Activated T-helper 9 cell treated with anti-CD3 and anti-CD28 coated beads, Interleukin-2, amount 50 U/mL, for 16 hours (primary cell): ENCODE data around the gene KLHL20.
A peak's percentile ranks its signal among the peaks of the same experiment; 100 is the strongest.
"Not testable (repeated sequence)": the region's sequence is repeated elsewhere in the genome, so short reads cannot be mapped to it uniquely, and the experiment has no call there.

Experiments
- DNase-seq: peaks from one replicate; pipeline ENCODE4 v3.0.0-alpha.2; 2020; ENCODE audit warnings: low read depth

KLHL20 gene

GRCh38 chr1:173757666-173758065 is 42.9 kb downstream of the KLHL20 start:
- no peak for DNase-seq

GRCh38 chr1:173758110-173758509 is 43.3 kb downstream of the KLHL20 start:
- no peak for DNase-seq

- DNase-seq: no peak
Observed at GRCh38 chr1:173758980-173759379, 44.2 kb downstream of the KLHL20 start.

GRCh38 chr1:173764331-173764730 is 49.5 kb downstream of the KLHL20 start:
- DNase-seq: not testable (repeated sequence)

- no peak for DNase-seq
Observed at GRCh38 chr1:173768206-173768605, 53.4 kb downstream of the KLHL20 start.

GRCh38 chr1:173768827-173769226 is 54.0 kb downstream of the KLHL20 start:
- DNase-seq: no peak

- not testable (repeated sequence) for DNase-seq
Observed at GRCh38 chr1:173770330-173770729, 55.5 kb downstream of the KLHL20 start.

- DNase-seq: no peak
Observed at GRCh38 chr1:173771560-173771959, 56.8 kb downstream of the KLHL20 start.

GRCh38 chr1:173775578-173776226 is 60.9 kb downstream of the KLHL20 start:
- DNase-seq: no peak

- no peak for DNase-seq
Observed at GRCh38 chr1:173779936-173780335, 65.2 kb downstream of the KLHL20 start.

- DNase-seq: no peak
Observed at GRCh38 chr1:173784997-173785396, 70.2 kb downstream of the KLHL20 start.

GRCh38 chr1:173789841-173790240 is 75.1 kb downstream of the KLHL20 start:
- no peak for DNase-seq

GRCh38 chr1:173798078-173798477 is 83.3 kb downstream of the KLHL20 start:
- no peak for DNase-seq

- DNase-seq: not testable (repeated sequence)
Observed at GRCh38 chr1:173799995-173800394, 85.2 kb downstream of the KLHL20 start.

- DNase-seq: no peak
Observed at GRCh38 chr1:173802961-173803360, 88.2 kb downstream of the KLHL20 start.

GRCh38 chr1:173813654-173814053 is 98.9 kb downstream of the KLHL20 start:
- not testable (repeated sequence) for DNase-seq

GRCh38 chr1:173818459-173818858 is 103.7 kb downstream of the KLHL20 start:
- no peak for DNase-seq

GRCh38 chr1:173821680-173822079 is 106.9 kb downstream of the KLHL20 start:
- no peak for DNase-seq

GRCh38 chr1:173823781-173824314 is 109.1 kb downstream of the KLHL20 start:
- no peak for DNase-seq

GRCh38 chr1:173824315-173825081 is 109.7 kb downstream of the KLHL20 start, which contains the start of the genes CENPL and DARS2:
CENPL (minus strand) TSS chr1:173824883; CDS start chr1:173811299, 13,584 bp downstream.
DARS2 (plus strand) TSS chr1:173824673; CDS start chr1:173825230, 557 bp downstream.
- DNase-seq: peak; percentile 81

GRCh38 chr1:173827611-173828010 is 112.8 kb downstream of the KLHL20 start:
- no peak for DNase-seq

GRCh38 chr1:173832748-173833147 is 118.0 kb downstream of the KLHL20 start:
- no peak for DNase-seq
